ENCODE measurements around the gene LGALS4. TPM values are rescaled to one million over a fixed set of nuclear protein-coding genes. Genes with fewer than 3 reads are reported as not detected.
"Not testable (repeated sequence)": the region's sequence is repeated elsewhere in the genome, so short reads cannot be mapped to it uniquely, and the experiment has no call there.

Gene LGALS4
- total RNA-seq, 1 donor from 2014 or later: 2.7 TPM

DNA sequence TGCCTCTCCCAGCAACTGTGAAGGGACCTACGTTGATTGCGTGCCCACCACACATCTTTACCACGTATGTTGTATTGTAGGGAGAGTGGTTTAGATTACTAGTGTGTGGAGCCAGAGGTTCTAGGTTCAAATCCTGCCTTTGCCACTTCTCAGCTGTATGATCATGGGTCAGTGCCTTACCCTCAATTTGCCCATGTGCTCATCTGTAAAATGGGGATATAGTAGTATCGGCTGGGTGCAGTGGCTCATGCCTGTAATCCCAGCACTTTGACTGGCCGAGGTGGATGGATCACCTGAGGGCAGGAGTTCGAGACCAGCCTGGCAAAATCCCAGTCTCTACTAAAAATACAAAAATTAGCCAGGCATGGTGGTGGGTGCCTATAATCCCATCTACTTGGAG lies 578 bp upstream of the LGALS4 start:
- TF ChIP-seq, protein P1, sequence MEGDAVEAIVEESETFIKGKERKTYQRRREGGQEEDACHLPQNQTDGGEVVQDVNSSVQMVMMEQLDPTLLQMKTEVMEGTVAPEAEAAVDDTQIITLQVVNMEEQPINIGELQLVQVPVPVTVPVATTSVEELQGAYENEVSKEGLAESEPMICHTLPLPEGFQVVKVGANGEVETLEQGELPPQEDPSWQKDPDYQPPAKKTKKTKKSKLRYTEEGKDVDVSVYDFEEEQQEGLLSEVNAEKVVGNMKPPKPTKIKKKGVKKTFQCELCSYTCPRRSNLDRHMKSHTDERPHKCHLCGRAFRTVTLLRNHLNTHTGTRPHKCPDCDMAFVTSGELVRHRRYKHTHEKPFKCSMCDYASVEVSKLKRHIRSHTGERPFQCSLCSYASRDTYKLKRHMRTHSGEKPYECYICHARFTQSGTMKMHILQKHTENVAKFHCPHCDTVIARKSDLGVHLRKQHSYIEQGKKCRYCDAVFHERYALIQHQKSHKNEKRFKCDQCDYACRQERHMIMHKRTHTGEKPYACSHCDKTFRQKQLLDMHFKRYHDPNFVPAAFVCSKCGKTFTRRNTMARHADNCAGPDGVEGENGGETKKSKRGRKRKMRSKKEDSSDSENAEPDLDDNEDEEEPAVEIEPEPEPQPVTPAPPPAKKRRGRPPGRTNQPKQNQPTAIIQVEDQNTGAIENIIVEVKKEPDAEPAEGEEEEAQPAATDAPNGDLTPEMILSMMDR (IDR thresholded peaks at IDR 0.05; ENCODE audit: unreplicated experiment): no peak
- Mint-ChIP-seq H3K4me1 (ENCODE audit: low read depth) (peaks cover 5% of the 10 kb centered on the region), H3K27ac (no peak overlapping the region)

DNA sequence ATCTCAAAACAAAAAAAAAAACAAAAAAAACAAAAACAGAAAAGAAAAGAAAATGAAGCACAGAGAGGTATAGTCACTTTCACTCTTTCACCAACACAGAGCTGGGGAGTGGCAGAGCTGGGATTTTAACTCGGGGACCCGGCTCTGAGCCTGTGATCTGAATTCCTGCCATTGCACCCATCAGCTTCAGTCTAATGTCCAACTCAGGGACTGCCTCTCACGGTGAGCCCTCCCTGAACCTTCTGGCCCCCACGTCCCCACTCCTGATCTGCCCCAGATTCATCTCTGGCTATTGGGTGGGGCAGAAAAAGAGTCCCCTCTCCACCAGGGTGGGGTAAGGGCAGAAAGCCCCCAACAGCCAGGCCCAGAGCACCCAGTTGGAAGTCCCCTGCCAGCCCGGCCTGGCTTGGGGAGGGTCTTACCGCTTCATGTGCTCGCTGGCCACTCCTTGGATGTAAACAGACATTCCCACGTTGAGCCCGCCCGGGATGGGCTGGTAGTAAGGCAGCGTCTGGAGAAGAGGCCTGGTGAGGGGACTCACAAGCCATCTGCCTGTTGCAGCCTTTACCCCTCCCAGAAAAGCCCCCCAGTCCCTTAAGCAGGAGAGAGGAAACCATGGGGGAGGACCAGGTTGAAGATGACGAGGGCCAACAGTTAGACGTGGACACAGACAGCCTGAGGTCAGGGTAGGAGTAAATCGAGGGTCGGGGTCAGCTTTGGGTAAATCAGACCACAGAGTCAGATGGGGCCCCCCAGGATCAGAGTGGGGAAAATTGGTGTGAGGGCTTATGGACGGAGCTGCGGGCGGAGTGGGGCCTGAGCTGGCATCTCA lies 520 bp downstream of the LGALS4 start:
- TF ChIP-seq, protein P1 (IDR thresholded peaks at IDR 0.05; ENCODE audit: unreplicated experiment): no peak
- Mint-ChIP-seq H3K27me3 (no peaks in the 10 kb centered on the region), H3K4me1 (ENCODE audit: low read depth) (peaks cover 11% of the 10 kb centered on the region), H3K27ac (peak overlapping the region; percentile 24), H3K36me3 (ENCODE audit: insufficient read depth) (peaks cover 8% of the 10 kb centered on the region), H3K4me3 (ENCODE audit: low read depth) (no peak overlapping the region), H3K9me3 (ENCODE audit: low read depth) (no peaks in the 10 kb centered on the region)
- no peak for DNase-seq (ENCODE audit: low spot score, unreplicated experiment)

More for the DNA sequence above, 578 bp upstream of the LGALS4 start:
- Mint-ChIP-seq H3K27me3 (no peaks in the 10 kb centered on the region), H3K36me3 (ENCODE audit: insufficient read depth) (peaks cover 10% of the 10 kb centered on the region), H3K4me3 (ENCODE audit: low read depth) (no peak overlapping the region), H3K9me3 (ENCODE audit: low read depth) (no peaks in the 10 kb centered on the region)
- DNase-seq (ENCODE audit: low spot score, unreplicated experiment): no peak

DNA sequence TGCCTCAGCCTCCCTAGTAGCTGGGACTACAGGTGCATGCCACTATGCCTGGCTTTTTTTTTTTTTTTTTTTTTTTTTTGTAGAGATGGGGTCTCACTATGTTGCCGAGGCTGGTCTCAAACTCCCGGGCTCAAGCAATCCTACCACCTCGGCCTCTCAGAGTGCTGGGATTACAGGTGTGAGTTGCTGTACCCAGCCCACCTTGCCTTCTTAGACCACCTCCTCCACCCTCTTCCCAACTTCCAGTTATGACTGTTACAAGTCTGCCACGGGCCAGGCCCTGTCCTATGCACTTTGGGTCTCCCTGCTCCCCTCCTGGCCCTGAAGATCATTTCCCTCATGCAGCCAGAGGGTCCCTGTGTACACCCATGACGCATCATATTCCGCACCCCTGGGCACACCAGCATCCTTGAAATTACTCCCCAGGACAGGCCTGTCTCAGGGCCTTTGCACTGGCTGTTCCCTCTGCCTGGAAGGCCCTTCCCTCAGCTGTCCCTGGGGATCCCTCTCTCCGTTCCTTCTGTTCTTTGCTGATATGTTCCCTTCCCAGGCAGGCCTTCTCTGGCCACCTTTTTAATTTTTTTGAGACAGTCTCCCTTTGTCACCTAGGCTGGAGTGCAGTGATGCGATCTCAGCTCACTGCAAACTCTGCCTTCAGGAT lies 3.0 kb downstream of the LGALS4 start:
- H3K27me3 Mint-ChIP-seq: no peaks in the 10 kb centered on the region
- H3K27ac Mint-ChIP-seq: no peak overlapping the region
- no peak overlapping the region for H3K4me3 Mint-ChIP-seq (ENCODE audit: low read depth)
- TF ChIP-seq, protein P1 (IDR thresholded peaks at IDR 0.05; ENCODE audit: unreplicated experiment): no peak
- H3K4me1 Mint-ChIP-seq (ENCODE audit: low read depth): peaks cover 12% of the 10 kb centered on the region
- DNase-seq (ENCODE audit: low spot score, unreplicated experiment): no peak
- H3K36me3 Mint-ChIP-seq (ENCODE audit: insufficient read depth): no peaks in the 10 kb centered on the region
- H3K9me3 Mint-ChIP-seq (ENCODE audit: low read depth): no peaks in the 10 kb centered on the region

DNA sequence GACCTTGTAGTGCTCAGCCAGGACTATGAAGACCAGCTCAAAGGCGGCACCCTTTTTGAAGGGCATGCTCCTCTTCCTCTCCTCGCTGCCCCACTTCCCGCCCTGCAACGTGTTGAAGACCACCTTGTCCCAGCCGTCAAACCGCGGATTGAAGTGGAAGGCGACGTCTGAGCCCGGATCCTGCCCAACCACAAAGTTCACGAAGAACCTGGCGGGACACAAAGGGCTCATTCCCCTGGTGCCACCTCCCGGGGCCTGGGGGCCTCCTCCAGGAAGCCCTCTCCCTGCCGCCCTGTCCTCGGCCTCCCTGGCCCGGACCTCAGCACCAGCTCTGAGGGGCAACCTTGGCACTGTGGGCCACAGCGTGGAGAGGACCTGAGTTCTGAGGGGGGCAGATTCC lies 4.0 kb downstream of the LGALS4 start:
- TF ChIP-seq, protein P1 (IDR thresholded peaks at IDR 0.05; ENCODE audit: unreplicated experiment): no peak
- H3K36me3 Mint-ChIP-seq (ENCODE audit: insufficient read depth): no peaks in the 10 kb centered on the region
- H3K4me3 Mint-ChIP-seq (ENCODE audit: low read depth): no peak overlapping the region
- DNase-seq (ENCODE audit: low spot score, unreplicated experiment): no peak
- H3K27ac Mint-ChIP-seq: no peak overlapping the region
- no peaks in the 10 kb centered on the region for H3K9me3 Mint-ChIP-seq (ENCODE audit: low read depth)
- H3K27me3 Mint-ChIP-seq: no peaks in the 10 kb centered on the region
- H3K4me1 Mint-ChIP-seq (ENCODE audit: low read depth): peaks cover 12% of the 10 kb centered on the region

DNA sequence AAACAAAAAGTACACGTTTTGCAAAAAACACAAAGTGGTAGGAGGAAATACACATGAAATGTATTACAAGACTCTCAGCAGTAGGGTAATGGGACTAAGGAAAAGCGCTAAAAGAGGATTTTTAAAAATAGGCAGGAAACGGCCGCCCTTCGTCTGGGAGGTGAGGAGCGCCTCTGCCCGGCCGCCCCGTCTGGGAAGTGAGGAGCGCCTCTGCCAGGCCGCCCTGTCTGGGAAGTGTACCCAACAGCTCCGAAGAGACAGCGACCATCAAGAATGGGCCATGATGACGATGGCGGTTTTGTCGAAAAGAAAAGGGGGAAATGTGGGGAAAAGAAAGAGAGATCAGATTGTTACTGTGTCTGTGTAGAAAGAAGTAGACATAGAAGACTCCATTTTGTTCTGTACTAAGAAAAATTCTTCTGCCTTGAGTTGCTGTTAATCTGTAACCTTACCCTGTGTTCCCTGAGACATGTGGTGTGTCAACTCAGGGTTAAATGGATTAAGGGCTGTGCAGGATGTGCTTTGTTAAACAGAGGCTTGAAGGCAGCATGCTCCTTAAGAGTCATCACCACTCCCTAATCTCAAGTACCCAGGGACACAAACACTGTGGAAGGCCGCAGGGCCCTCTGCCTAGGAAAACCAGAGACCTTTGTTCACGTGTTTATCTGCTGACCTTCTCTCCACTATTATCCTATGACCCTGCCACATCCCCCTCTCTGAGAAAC lies 5.2 kb downstream of the LGALS4 start:
- Mint-ChIP-seq H3K27ac (peak overlapping the region; percentile 89), H3K4me1 (ENCODE audit: low read depth) (peaks cover 12% of the 10 kb centered on the region)
- not testable (repeated sequence) for H3K36me3 Mint-ChIP-seq (ENCODE audit: insufficient read depth); H3K27me3 Mint-ChIP-seq; DNase-seq (ENCODE audit: low spot score, unreplicated experiment); H3K4me3 Mint-ChIP-seq (ENCODE audit: low read depth); H3K9me3 Mint-ChIP-seq (ENCODE audit: low read depth)

Measured in progenitor cell of endocrine pancreas (in vitro differentiated cells).